GM18511 (cell line): ENCODE data around the gene SOST.
A peak's percentile ranks its signal among the peaks of the same experiment; 100 is the strongest.
"Not testable (repeated sequence)": the region's sequence is repeated elsewhere in the genome, so short reads cannot be mapped to it uniquely, and the experiment has no call there.

Source experiments
- ATAC-seq: cut with Tn5 transposase; IDR thresholded peaks from one replicate; pipeline ENCODE4 v1.9.1; 2021; ENCODE audit warnings: mild to moderate bottlenecking, moderate library complexity; ENCODE audit not compliant: unreplicated experiment

SOST gene

GRCh38 chr17:43758497-43759174 is at the start of gene SOST:
Gene SOST (minus strand): TSS chr17:43758791. CDS start chr17:43758741, 50 bp downstream.
- ATAC-seq, result no peak

GRCh38 chr17:43808076-43808475 is 49.5 kb upstream of the SOST start:
- no peak for ATAC-seq

- no peak for ATAC-seq
Measured at GRCh38 chr17:43805117-43805516, 46.5 kb upstream of the SOST start.

- ATAC-seq, result no peak
Measured at GRCh38 chr17:43803758-43804157, 45.2 kb upstream of the SOST start.

GRCh38 chr17:43801844-43802243 is 43.3 kb upstream of the SOST start:
- ATAC-seq, result no peak

- ATAC-seq, result no peak
Measured at GRCh38 chr17:43800736-43801135, 42.1 kb upstream of the SOST start.

- no peak for ATAC-seq
Measured at GRCh38 chr17:43799047-43799446, 40.5 kb upstream of the SOST start.

- ATAC-seq, result not testable (repeated sequence)
Measured at GRCh38 chr17:43798024-43798423, 39.4 kb upstream of the SOST start.

- not testable (repeated sequence) for ATAC-seq
Measured at GRCh38 chr17:43792668-43793067, 34.1 kb upstream of the SOST start.

- ATAC-seq, result no peak
Measured at GRCh38 chr17:43791589-43791988, 33.0 kb upstream of the SOST start.

- ATAC-seq, result no peak
Measured at GRCh38 chr17:43790311-43790940, 31.8 kb upstream of the SOST start.

- ATAC-seq, result no peak
Measured at GRCh38 chr17:43789482-43789881, 30.9 kb upstream of the SOST start.

GRCh38 chr17:43788540-43788939 is 29.9 kb upstream of the SOST start:
- ATAC-seq, result no peak

- ATAC-seq, result no peak
Measured at GRCh38 chr17:43787728-43788127, 29.1 kb upstream of the SOST start.

GRCh38 chr17:43784628-43785101 is 26.1 kb upstream of the SOST start:
- ATAC-seq, result no peak

- ATAC-seq, result no peak
Measured at GRCh38 chr17:43784068-43784467, 25.5 kb upstream of the SOST start.

- no peak for ATAC-seq
Measured at GRCh38 chr17:43782913-43783680, 24.5 kb upstream of the SOST start.

GRCh38 chr17:43780135-43780534 is 21.5 kb upstream of the SOST start, which contains the start of gene CFAP97D1:
Gene CFAP97D1 (plus strand): TSS chr17:43780435. CDS start chr17:43780463, 28 bp downstream.
- ATAC-seq, result no peak

- peak; percentile 39 for ATAC-seq
Measured at GRCh38 chr17:43779145-43780125, 20.8 kb upstream of the SOST start.

GRCh38 chr17:43778337-43779144 is 19.9 kb upstream of the SOST start, which contains the start of gene DUSP3:
Gene DUSP3 (minus strand): TSS chr17:43778977. CDS start chr17:43778924, 53 bp downstream.
- ATAC-seq, result peak; percentile 90
